22Rv1 (cell line): Measurements from ENCODE around the gene SIL1.

ENCODE experiments used
- ZFX ChIP-seq: fragments of 450-650 bp; IDR thresholded peaks from 2 replicates; pipeline ENCODE4 v1.6.1; 2017; ENCODE audit warnings: antibody characterized with exemption, borderline replicate concordance
- TF ChIP-seq, protein P1 (sequence below): fragments of 450-650 bp; IDR thresholded peaks from 2 replicates; pipeline ENCODE4 v1.5.1; 2017; ENCODE audit warnings: mild to moderate bottlenecking

DNA sequence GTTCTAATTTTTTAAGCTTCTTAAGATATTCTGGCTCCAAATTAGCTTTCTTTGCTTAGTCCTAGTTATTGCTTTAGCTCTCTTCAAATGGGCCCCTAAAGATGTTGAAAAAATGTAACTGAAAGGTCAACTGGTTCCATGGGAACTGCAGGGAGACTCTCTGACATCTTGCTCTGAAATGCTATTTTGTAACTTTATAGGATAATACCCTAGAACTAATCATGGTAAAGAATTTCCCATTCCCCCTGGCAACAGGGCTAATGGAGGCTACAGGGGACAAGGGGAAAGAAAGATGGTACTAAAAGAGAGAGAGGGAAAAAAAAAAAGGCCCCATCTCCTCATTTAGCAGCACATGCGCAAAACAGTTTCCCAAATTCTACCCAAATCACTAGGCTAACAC lies 39.4 kb downstream of the SIL1 start:
- TF ChIP-seq, protein P1, sequence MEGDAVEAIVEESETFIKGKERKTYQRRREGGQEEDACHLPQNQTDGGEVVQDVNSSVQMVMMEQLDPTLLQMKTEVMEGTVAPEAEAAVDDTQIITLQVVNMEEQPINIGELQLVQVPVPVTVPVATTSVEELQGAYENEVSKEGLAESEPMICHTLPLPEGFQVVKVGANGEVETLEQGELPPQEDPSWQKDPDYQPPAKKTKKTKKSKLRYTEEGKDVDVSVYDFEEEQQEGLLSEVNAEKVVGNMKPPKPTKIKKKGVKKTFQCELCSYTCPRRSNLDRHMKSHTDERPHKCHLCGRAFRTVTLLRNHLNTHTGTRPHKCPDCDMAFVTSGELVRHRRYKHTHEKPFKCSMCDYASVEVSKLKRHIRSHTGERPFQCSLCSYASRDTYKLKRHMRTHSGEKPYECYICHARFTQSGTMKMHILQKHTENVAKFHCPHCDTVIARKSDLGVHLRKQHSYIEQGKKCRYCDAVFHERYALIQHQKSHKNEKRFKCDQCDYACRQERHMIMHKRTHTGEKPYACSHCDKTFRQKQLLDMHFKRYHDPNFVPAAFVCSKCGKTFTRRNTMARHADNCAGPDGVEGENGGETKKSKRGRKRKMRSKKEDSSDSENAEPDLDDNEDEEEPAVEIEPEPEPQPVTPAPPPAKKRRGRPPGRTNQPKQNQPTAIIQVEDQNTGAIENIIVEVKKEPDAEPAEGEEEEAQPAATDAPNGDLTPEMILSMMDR, result no peak
- no peak for TF ChIP-seq ZFX
